GM21526 (cell line): ENCODE data around the gene TBC1D22A.

Experiments
- ATAC-seq: cut with Tn5 transposase; IDR thresholded peaks from one replicate; pipeline ENCODE4 v1.9.1; 2021; ENCODE audit warnings: moderate library complexity; ENCODE audit not compliant: unreplicated experiment, low FRiP score

The TBC1D22A gene

DNA sequence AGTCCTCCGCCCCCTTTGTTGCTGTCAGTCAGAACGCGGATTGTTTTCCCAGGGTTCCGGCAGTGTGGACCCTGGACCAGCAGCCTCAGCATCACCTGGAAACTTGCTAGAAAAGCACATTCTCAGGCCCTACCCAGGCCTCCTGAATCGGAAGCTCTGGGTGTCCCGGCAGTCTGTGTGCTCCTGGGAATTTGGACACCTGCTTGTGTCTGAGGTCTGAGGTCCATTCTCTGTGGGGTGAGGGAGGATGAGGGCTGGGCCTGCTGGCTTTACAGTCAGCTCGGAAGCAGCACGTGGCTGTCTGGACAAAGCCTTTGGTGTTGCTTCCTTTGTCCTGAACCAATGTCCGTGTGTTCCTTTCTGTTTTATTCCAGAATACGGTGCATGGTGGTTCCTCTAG lies 299.7 kb downstream of the TBC1D22A start:
- no peak for ATAC-seq

GRCh38 chr22:47063071-47063509 lies 300.6 kb downstream of the TBC1D22A start:
- ATAC-seq, result no peak

- ATAC-seq, result no peak
These were observed 301.2 kb downstream of the TBC1D22A start for GRCh38 chr22:47063606-47064005.

DNA sequence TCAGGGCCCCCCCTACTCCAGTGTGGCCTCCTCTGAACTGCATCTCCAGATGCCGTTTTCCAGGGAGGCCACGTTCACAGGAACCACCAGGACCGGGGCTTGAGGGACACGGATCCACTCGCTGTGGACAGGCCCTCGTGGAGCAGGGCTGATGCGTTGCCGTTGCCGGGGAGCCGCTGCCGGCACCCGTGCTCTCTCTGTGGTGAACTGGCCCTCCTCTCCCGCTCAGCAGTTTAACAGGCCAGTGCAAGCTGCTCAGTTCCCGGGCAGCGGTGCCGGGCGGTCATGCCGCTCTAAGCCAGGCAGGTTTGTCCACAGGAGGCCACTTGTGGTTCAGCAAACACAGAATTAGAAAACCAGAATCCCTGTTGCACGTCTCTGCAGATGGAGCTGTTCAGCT lies 301.6 kb downstream of the TBC1D22A start:
- no peak for ATAC-seq

- ATAC-seq, result no peak
These were observed 302.0 kb downstream of the TBC1D22A start for GRCh38 chr22:47064416-47064815.

DNA sequence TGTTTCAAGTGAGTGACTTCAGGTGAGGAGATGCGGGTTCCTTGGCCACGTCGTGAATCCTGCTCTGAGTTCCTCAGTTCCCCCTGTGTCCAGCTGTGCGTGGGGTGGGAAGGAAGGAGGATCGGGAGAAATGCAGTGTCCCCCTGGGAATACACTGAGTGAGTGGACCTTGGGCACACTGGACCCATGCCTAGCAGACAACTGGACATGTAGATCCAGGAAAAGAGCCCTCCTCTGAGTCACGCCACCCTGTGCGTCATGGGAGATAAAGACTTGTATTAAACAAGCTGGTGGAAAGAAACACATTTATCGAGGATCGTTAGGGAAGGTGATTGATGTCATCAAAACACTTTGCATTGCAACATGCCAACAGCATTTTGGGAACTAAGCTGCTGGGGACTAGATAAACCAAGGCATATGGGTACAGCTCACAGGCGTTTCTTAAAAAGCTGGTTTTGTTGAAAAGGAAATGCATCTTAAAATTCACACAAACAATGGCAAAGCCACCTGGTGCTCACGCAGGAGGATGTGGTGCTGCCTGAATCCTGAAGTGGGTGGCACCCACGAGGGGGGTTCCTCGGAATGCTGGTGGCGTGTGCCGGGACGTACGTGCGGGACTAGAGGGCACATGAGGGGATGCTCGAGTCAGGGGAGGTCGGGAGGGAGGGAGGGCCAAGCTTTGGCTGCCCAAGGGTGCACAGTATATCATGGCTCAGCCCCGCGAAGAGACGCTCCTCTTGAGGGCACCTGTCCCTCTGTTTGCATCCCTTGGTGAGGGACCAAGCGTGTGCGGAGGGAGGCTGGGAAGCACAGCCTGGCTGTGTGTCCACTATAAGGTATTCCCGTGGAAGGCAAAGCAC lies 303.5 kb downstream of the TBC1D22A start:
- ATAC-seq, result no peak

- ATAC-seq, result no peak
These were observed 304.1 kb downstream of the TBC1D22A start for GRCh38 chr22:47066616-47066905.

DNA sequence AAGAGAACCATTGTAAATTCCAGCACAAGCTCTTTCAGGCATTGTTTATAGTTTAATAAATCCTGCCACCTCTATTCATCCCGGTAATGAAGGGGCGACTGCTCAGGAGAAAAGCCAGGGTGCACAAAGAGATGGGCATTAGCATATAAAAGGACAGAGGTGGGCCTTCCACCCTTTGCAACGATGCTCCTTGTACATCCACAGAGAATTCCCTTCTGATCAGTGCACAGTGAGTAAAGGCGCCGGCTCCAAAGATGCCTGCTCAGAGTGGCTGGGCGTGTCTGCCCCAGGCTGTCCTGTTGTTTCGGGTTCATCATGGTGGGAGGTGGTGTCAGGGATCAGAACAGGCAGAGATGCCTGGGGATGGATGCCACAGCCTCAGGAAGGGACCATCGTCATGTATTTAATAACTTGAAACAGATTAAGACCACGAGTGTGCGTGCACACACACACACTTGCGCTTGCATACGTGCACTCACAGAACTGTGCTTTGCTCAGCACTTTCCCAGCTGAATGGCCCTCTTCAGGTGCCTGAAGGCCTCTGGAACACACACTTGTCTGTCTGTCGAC lies 305.0 kb downstream of the TBC1D22A start:
- no peak for ATAC-seq

DNA sequence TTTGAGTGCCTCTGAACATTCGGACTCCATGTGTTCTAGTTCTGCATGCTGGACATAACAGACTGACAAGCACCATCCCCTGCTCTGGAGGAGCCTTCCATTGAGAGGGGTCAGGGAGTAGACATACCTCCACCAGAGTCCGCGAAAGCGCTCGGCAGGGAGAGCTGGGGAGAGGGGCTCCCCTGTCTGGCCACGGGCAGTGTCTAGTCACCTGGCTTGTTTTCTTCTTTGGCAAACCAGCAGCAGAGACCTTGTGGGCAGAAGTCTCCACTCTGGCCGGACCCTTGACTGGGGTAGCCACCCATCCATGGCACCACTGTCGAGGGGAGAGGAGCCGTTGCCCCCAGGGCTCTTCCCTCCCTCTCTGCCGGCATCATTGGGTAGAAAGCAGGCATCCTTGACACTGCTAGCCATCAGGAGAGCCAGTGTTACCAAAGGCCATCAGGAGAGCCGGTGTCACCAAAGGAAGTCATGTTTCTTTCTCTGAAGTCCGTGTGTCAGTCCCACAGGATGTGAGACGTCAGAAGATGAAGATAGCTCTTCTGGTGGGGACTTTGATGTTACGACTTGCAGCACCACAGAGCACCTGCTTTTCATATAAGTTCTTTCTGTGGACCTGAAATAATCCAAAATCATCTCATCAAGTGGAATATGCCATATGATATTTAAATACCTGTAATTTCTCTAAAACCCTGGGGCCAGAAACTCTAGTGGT lies 305.6 kb downstream of the TBC1D22A start:
- ATAC-seq, result no peak

- ATAC-seq, result no peak
These were observed 306.2 kb downstream of the TBC1D22A start for GRCh38 chr22:47068626-47068996.

- no peak for ATAC-seq
These were observed 306.8 kb downstream of the TBC1D22A start for GRCh38 chr22:47069270-47069669.

DNA sequence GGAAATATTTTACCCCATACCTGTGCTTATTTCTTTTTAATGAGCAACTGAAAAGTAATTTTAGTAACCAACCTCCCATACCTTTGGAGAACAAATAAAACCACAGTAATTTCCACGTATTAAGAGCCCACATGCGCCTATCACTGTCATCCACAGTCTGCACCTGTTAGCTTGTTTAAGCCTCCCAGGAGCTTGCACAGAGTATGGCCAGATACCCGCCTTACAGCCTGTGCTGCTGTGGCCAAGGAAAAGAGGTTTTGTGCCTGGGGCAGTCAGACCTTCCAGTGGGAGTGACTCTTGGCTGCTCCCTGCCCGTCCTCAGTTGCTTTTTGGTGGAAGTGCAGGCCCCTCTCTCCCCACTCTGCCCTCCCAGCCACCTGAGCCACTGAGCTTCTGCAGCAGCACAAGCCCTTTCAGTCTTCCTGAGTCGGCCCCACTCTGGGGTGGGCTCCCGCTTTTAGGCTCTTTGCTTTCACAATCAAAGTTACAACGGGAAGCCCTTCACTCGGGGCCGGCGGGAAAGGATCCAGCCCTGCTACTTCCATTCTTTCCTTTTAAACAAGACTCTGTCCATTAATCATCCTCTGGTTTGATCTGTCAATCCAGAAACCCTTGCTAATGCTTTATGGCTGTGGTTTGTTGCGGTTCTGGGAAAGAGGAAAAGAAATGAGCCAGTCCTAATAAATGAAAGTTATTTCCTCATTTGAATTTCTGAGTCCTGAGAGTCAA lies 308.8 kb downstream of the TBC1D22A start:
- ATAC-seq, result no peak

- no peak for ATAC-seq
These were observed 309.6 kb downstream of the TBC1D22A start for GRCh38 chr22:47071807-47072641.

DNA sequence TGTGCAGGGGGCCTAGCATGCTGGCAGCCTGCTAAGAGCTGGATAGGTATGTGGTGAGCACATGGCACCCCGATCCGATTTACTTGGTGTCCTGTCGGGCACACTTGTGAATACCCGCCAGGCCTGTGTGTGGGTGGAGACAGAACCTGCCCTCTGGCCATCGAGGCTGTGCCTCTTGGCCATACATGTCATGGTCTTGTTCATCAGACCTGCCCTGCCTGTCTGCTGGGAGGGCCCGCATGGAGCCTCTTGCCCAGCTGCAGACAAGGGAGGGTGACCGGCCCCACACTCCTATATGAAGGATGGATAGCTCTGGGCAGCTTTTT lies 310.2 kb downstream of the TBC1D22A start:
- no peak for ATAC-seq

GRCh38 chr22:47073075-47073474 lies 310.6 kb downstream of the TBC1D22A start:
- no peak for ATAC-seq

DNA sequence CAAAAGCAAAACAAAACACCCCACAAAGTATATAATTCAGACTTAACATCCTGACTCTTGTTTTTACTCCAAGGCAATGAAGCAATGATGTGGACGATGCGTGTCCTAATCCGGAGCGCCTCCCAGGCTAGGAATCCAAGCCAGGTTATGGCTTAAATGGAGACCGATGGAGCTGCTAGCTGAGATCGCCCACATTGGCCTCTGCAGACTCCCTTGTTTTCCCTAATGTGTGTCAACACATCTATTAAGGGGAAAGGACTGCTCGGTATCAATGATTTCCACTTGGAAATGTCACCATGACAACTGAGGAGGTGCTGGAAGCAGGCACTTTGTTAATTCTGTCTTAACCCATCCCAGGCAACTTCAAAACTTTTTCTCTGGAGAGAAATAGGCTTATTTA lies 311.7 kb downstream of the TBC1D22A start:
- ATAC-seq, result no peak

- no peak for ATAC-seq
These were observed 313.1 kb downstream of the TBC1D22A start for GRCh38 chr22:47075568-47075967.

- ATAC-seq, result no peak
These were observed 314.3 kb downstream of the TBC1D22A start for GRCh38 chr22:47076758-47077157.

DNA sequence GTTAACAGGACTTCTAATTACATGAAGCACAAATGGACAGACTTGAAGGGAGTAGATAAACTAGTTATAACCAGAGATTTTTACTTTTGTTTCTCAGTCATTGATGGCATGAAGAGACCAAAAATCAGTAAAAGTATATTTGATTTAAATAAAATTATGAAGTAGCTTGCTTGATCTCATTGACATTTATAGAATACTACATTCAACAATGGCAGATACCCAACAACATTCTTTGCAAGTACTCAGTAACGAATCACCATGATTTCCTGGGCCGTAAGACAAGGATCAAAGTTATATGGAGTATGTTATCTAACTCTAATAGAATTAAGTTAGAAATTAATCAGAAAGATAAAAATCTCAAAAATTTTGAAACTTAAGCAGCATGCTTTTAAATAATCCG lies 317.6 kb downstream of the TBC1D22A start:
- no peak for ATAC-seq

DNA sequence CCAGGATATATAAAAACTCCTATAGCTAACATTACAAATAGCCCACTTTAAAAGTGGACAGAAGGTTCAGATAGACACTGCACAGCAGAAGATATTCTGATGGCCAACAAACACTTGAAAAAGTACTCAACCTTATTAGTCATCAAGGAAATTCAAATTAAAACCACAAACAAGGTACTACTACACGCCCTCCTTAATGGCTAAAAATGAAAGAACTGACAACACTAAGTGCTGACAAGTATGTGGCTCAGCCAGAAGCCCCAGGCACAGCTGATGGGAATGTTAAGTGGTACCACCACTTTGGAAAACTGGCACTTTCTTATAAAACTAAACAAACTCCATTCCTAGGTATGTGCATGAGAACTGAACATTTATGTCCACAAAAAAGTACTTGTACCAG lies 320.1 kb downstream of the TBC1D22A start:
- no peak for ATAC-seq
